ENCODE data around the gene ZNF534.
"Not testable (repeated sequence)": the region's sequence is repeated elsewhere in the genome, so short reads cannot be mapped to it uniquely, and the experiment has no call there.

Gene ZNF534

GRCh38 chr19:52500474-52500873, 71.5 kb downstream of the ZNF534 start:
- not testable (repeated sequence) for DNase-seq

- DNase-seq = not testable (repeated sequence)
Measured at GRCh38 chr19:52500991-52501390, 72.0 kb downstream of the ZNF534 start.

Data from inflammatory macrophage treated with lipopolysaccharide for 1 hour (primary cell).